HCT116 (cell line): Measurements from ENCODE around the gene CILP2.

Experiments used
- CEBPB ChIP-seq: IDR thresholded peaks from 2 replicates; pipeline ENCODE4 v1.6.1; 2012; ENCODE audit warnings: low read depth
- EZH2 ChIP-seq: fragments of 200-600 bp; sonication (generic); IDR thresholded peaks from 2 replicates; pipeline ENCODE4 v1.6.1; 2017; ENCODE audit warnings: antibody characterized with exemption, mixed run types
- EZH2phosphoT487 ChIP-seq: fragments of 200-600 bp; IDR thresholded peaks from 2 replicates; pipeline ENCODE4 v1.6.1; 2018; ENCODE audit warnings: antibody characterized with exemption, borderline replicate concordance
- POLR2A ChIP-seq: IDR thresholded peaks from 2 replicates; pipeline ENCODE4 v1.7.0; 2011; ENCODE audit warnings: borderline replicate concordance; ENCODE audit not compliant: insufficient read depth, insufficient read length; ENCODE audit errors: extremely low read depth
- POLR2AphosphoS5 ChIP-seq: IDR thresholded peaks from 2 replicates; pipeline ENCODE4 v1.6.1; 2011; ENCODE audit warnings: mild to moderate bottlenecking, low read depth, low read length, moderate library complexity
- SP1 ChIP-seq: IDR thresholded peaks from 2 replicates; pipeline ENCODE4 v1.6.1; 2012; ENCODE audit warnings: low read depth
- ZNF274 ChIP-seq: fragments of 200-500 bp; sonication (Bioruptor generic); IDR thresholded peaks from 2 replicates; pipeline ENCODE4 v1.6.1; 2014; ENCODE audit warnings: mild to moderate bottlenecking, low read depth, low read length, inconsistent platforms
- TF ChIP-seq, protein P1 (sequence below), 3 experiments: fragments of 200-600 bp in 1 of 3; sonication (generic) in 1 of 3; IDR thresholded peaks in 2 of 3; conservative IDR thresholded peaks in 1 of 3; 2 replicates each; pipeline ENCODE4 v1.5.1; 2012 to 2017; ENCODE audit warnings: low read depth in 2 of 3, low read length in 2 of 3, antibody characterized with exemption in 1 of 3, borderline replicate concordance in 1 of 3, control low read depth in 1 of 3, mild to moderate bottlenecking in 1 of 3, mixed read lengths in 1 of 3, mixed run types in 1 of 3, moderate library complexity in 1 of 3; ENCODE audit not compliant: insufficient read depth in 1 of 3

DNA sequence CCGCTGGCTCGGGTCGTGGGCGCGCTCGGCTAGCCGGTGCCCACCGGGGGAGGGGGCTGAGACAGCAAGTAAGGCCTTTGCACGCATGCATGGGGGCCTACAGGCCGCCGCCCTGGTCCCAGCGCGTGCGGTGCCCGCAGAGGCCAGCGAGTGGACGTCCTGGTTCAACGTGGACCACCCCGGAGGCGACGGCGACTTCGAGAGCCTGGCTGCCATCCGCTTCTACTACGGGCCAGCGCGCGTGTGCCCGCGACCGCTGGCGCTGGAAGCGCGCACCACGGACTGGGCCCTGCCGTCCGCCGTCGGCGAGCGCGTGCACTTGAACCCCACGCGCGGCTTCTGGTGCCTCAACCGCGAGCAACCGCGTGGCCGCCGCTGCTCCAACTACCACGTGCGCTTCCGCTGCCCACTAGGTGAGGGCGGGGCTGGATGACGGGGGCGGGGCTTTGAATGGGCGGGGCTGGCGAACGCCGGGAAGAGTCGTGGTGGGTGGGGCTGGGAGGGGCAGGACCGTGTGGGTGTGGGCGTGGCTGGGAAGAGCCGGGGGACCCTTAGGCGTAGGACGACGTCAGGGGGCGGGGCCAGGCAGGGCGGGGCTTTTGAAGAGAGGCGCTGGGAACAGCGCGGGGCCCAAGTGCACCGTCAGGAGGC, 2.1 kb downstream of the CILP2 start:
- no peak for TF ChIP-seq EZH2
- TF ChIP-seq, protein P1, sequence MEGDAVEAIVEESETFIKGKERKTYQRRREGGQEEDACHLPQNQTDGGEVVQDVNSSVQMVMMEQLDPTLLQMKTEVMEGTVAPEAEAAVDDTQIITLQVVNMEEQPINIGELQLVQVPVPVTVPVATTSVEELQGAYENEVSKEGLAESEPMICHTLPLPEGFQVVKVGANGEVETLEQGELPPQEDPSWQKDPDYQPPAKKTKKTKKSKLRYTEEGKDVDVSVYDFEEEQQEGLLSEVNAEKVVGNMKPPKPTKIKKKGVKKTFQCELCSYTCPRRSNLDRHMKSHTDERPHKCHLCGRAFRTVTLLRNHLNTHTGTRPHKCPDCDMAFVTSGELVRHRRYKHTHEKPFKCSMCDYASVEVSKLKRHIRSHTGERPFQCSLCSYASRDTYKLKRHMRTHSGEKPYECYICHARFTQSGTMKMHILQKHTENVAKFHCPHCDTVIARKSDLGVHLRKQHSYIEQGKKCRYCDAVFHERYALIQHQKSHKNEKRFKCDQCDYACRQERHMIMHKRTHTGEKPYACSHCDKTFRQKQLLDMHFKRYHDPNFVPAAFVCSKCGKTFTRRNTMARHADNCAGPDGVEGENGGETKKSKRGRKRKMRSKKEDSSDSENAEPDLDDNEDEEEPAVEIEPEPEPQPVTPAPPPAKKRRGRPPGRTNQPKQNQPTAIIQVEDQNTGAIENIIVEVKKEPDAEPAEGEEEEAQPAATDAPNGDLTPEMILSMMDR (IDR thresholded peaks at IDR 0.05 in 2 of 3, conservative IDR thresholded peaks at IDR 0.05 in 1 of 3; ENCODE audit: borderline replicate concordance in 1 of 3, insufficient read depth in 1 of 3, low read depth in 2 of 3, low read length in 2 of 3) = no peak
- TF ChIP-seq SP1 = no peak; the same call in 1 of the 2 replicates
- TF ChIP-seq CEBPB = no peak
- TF ChIP-seq POLR2AphosphoS5 = no peak
- no peak for TF ChIP-seq POLR2A
- no peak for TF ChIP-seq EZH2phosphoT487
- no peak for TF ChIP-seq ZNF274
